Motor neuron (in vitro differentiated cells): ENCODE measurements around the gene DNM1. TPM values are rescaled to one million over a fixed set of nuclear protein-coding genes. Genes with fewer than 3 reads are reported as not detected.
A peak's percentile ranks its signal among the peaks of the same experiment; 100 is the strongest.
"Not testable (repeated sequence)": the region's sequence is repeated elsewhere in the genome, so short reads cannot be mapped to it uniquely, and the experiment has no call there.

Source experiments
- ATAC-seq, 8 experiments: fragments of 200-7000 bp; cut with Tn5 transposase; replicated peaks in 6 of 8; 2 replicates each; pipeline ENCODE4 v1.8.0; 2021; ENCODE audit warnings: mild to moderate bottlenecking in 8 of 8, moderate library complexity in 8 of 8
- H3K27ac ChIP-seq, 2 donors: fragments of 250-450 bp; sonication (Bioruptor Pico); 2 replicates each; pipeline ENCODE4 v1.9.0; 2021; ENCODE audit warnings: antibody characterized with exemption in 2 of 2, mild to moderate bottlenecking in 2 of 2, moderate library complexity in 1 of 2
- H3K4me1 ChIP-seq, 2 donors: fragments of 250-450 bp; sonication (Bioruptor Pico); replicated peaks in 1 of 2; 2 replicates each; pipeline ENCODE4 v1.6.1; 2021; ENCODE audit warnings: antibody characterized with exemption in 2 of 2, mild to moderate bottlenecking in 2 of 2, moderate library complexity in 1 of 2
- H3K4me3 ChIP-seq, 5 donors: fragments of 250-450 bp; sonication (Bioruptor Pico); 2 replicates each; pipeline ENCODE4 v1.9.0; 2021; ENCODE audit warnings: antibody characterized with exemption in 5 of 5, mild to moderate bottlenecking in 5 of 5, moderate library complexity in 4 of 5
- WGBS, 10 experiments: fragments of 450-650 bp; shearing (Covaris generic); methylation state at CpG; one replicate each; pipeline ENCODE4 v1.0.0; 2022; 5-methylcytosine and 5-hydroxymethylcytosine counted together
- in situ Hi-C, 9 experiments: fragments of 400-800 bp; cut with MboI; loops; one replicate each; pipeline ENCODE4 v1.15.0; 2021; ENCODE audit warnings: low sequenced_read_pairs in 9 of 9, low pct_unique_long_range_greater_than_20kb in 2 of 9; ENCODE audit not compliant: unreplicated experiment in 9 of 9
- total RNA-seq, 8 experiments: library from RNA; unstranded; fragments of 300-600 nt; gene quantifications; 2 replicates each; pipeline versions ENCODE4 v1.2.3 to v1.2.4, GENCODE V29; 2022

Gene DNM1
- total RNA-seq, 8 experiments from 2014 or later, result 5.5 to 56.9 (median 31.5) TPM

GRCh38 chr9:128164307-128164885, 38.8 kb upstream of the DNM1 start:
- WGBS, 10 experiments, result 20 to 100% (median 91%) methylated on average over 2 to 11 of the region's 14 CpGs; no CpG with 5 or more reads in 4 of the 10 experiments
- in situ Hi-C loops, result no loop called here
- no peak for ATAC-seq

GRCh38 chr9:128166169-128166568, 37.0 kb upstream of the DNM1 start:
- in situ Hi-C loops, result no loop called here
- H3K27ac ChIP-seq, result no peak overlapping the region
- WGBS, 10 experiments, result 80 to 94% (median 90%) methylated on average over 1 to 7 of the region's 18 CpGs; no CpG with 5 or more reads in 6 of the 10 experiments

More at GRCh38 chr9:128164307-128164885, 38.8 kb upstream of the DNM1 start:
- Histone ChIP-seq H3K4me1 (peaks cover 4 to 5% of the 10 kb centered on the region in 2 donors), H3K27ac (peak overlapping the region in 1 of 2 donors; percentile 17), H3K4me3 (no peak overlapping the region)

GRCh38 chr9:128167209-128167608, 36.0 kb upstream of the DNM1 start:
- in situ Hi-C loops, result no loop called here

More at GRCh38 chr9:128166169-128166568, 37.0 kb upstream of the DNM1 start:
- ATAC-seq, result no peak
- Histone ChIP-seq H3K4me3 (no peak overlapping the region), H3K4me1 (peaks cover 1 to 2% of the 10 kb centered on the region in 2 donors)

GRCh38 chr9:128168731-128169308, 34.4 kb upstream of the DNM1 start:
- ATAC-seq, result peak in 1 of 8 experiments; percentile 20
- Histone ChIP-seq H3K4me3 (no peak overlapping the region), H3K4me1 (no peaks in the 10 kb centered on the region), H3K27ac (no peak overlapping the region)
- 30 to 100% (median 92%) methylated on average over 1 to 4 of the region's 8 CpGs; no CpG with 5 or more reads in 2 of the 10 experiments for WGBS, 10 experiments
- in situ Hi-C loops, result no loop called here

More at GRCh38 chr9:128167209-128167608, 36.0 kb upstream of the DNM1 start:
- Histone ChIP-seq H3K27ac (no peak overlapping the region), H3K4me1 (no peaks in the 10 kb centered on the region), H3K4me3 (no peak overlapping the region)
- no peak for ATAC-seq
- 93 to 100% (median 94%) methylated on average over 2 to 3 of the region's 4 CpGs; no CpG with 5 or more reads in 7 of the 10 experiments for WGBS, 10 experiments

GRCh38 chr9:128169492-128169891, 33.7 kb upstream of the DNM1 start:
- Histone ChIP-seq H3K4me1 (no peaks in the 10 kb centered on the region), H3K27ac (no peak overlapping the region), H3K4me3 (no peak overlapping the region)
- peak in 2 of 8 experiments; percentile 7 to 18 for ATAC-seq
- in situ Hi-C loops, result no loop called here
- WGBS, 10 experiments, result 77 to 84% (median 82%) methylated on average over 1 to 6 of the region's 8 CpGs; no CpG with 5 or more reads in 6 of the 10 experiments

GRCh38 chr9:128169925-128170324, 33.3 kb upstream of the DNM1 start:
- no peaks in the 10 kb centered on the region for H3K4me1 ChIP-seq
- in situ Hi-C loops, result no loop called here
- ATAC-seq, result no peak
- H3K27ac ChIP-seq, result no peak overlapping the region
- H3K4me3 ChIP-seq, result no peak overlapping the region
- 83 to 100% (median 96%) methylated on average over 1 to 4 of the region's 8 CpGs; no CpG with 5 or more reads in 5 of the 10 experiments for WGBS, 10 experiments

GRCh38 chr9:128174062-128174461, 29.1 kb upstream of the DNM1 start:
- WGBS, 10 experiments, result 86 to 100% (median 100%) methylated on average over 1 to 3 of the region's 4 CpGs; no CpG with 5 or more reads in 6 of the 10 experiments
- H3K4me3 ChIP-seq, result no peak overlapping the region
- ATAC-seq, result no peak
- in situ Hi-C loops, result no loop called here
- H3K27ac ChIP-seq, result no peak overlapping the region
- no peaks in the 10 kb centered on the region for H3K4me1 ChIP-seq

- in situ Hi-C loops, result no loop called here
- WGBS, 10 experiments, result 58 to 100% (median 83%) methylated on average over 1 to 8 of the region's 8 CpGs; no CpG with 5 or more reads in 1 of the 10 experiments
- H3K4me3 ChIP-seq, result no peak overlapping the region
- peak in 4 of 8 experiments; percentile 12 to 66 (median 60) for ATAC-seq
- H3K4me1 ChIP-seq, result no peaks in the 10 kb centered on the region
- no peak overlapping the region for H3K27ac ChIP-seq
These were observed 28.0 kb upstream of the DNM1 start for GRCh38 chr9:128175102-128175563.

- H3K4me3 ChIP-seq, result no peak overlapping the region
- in situ Hi-C loops, result no loop called here
- H3K27ac ChIP-seq, result no peak overlapping the region
- WGBS, 10 experiments, result 80 to 100% (median 94%) methylated on average over 1 of the region's 2 CpGs; no CpG with 5 or more reads in 6 of the 10 experiments
- ATAC-seq, result peak in 3 of 8 experiments; percentile 46 to 61 (median 53)
- H3K4me1 ChIP-seq, result no peaks in the 10 kb centered on the region
These were observed 27.5 kb upstream of the DNM1 start for GRCh38 chr9:128175726-128176125.

- no peak for ATAC-seq
- in situ Hi-C loops, result no loop called here
- Histone ChIP-seq H3K27ac (no peak overlapping the region), H3K4me3 (no peak overlapping the region), H3K4me1 (no peaks in the 10 kb centered on the region)
- 84 to 100% (median 92%) methylated on average over 1 to 6 of the region's 11 CpGs; no CpG with 5 or more reads in 4 of the 10 experiments for WGBS, 10 experiments
These were observed 24.3 kb upstream of the DNM1 start for GRCh38 chr9:128178806-128179431.

GRCh38 chr9:128180001-128180400, 23.2 kb upstream of the DNM1 start:
- Histone ChIP-seq H3K4me1 (no peaks in the 10 kb centered on the region), H3K27ac (no peak overlapping the region), H3K4me3 (no peak overlapping the region)
- no peak for ATAC-seq
- whole genome bisulfite sequencing, 10 experiments, result 17 to 100% (median 98%) methylated on average over 1 to 7 of the region's 8 CpGs; no CpG with 5 or more reads in 4 of the 10 experiments
- in situ Hi-C loops, result no loop called here

- ATAC-seq, result no peak
- in situ Hi-C loops, result no loop called here
- 100% methylated on average over 3 of the region's 8 CpGs; no CpG with 5 or more reads in 9 of the 10 experiments for WGBS, 10 experiments
- Histone ChIP-seq H3K27ac (no peak overlapping the region), H3K4me3 (no peak overlapping the region), H3K4me1 (no peaks in the 10 kb centered on the region)
These were observed 22.7 kb upstream of the DNM1 start for GRCh38 chr9:128180447-128180846.

- in situ Hi-C loops, H3K27ac ChIP-seq, H3K4me3 ChIP-seq, H3K4me1 ChIP-seq: not testable (repeated sequence)
- ATAC-seq, result peak in 1 of 8 experiments; percentile 57
- 45% methylated on average over 2 of the region's 12 CpGs; no CpG with 5 or more reads in 9 of the 10 experiments for WGBS, 10 experiments
These were observed 21.7 kb upstream of the DNM1 start for GRCh38 chr9:128181480-128181879.
